ENCODE results near the gene OR52D1. TPM values are rescaled to one million over a fixed set of nuclear protein-coding genes. Genes with fewer than 3 reads are reported as not detected.

The OR52D1 gene
- not detected in 2 replicates for total RNA-seq

DNA sequence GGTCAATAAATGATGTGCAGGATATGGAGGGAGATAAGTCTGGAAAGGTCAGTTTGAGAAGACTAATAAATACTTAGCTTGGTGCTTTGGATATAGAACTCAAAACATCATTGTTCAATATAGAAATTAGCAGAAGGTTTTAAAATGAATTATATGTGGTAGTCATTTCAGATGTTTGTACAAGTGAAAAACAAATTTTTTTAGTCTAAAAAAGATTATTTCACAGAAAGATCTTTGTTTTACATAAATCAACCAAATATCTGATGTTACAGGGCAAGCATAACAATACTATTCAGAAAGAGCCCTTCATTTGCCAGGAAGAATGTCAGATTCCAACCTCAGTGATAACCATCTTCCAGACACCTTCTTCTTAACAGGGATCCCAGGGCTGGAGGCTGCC lies at the start of gene OR52D1:
Gene OR52D1, plus strand, starts transcription at position 301 of the 400 bp plus-strand sequence. Its CDS starts 22 bp downstream, at position 323.
- intact Hi-C loops (cut with micrococcal nuclease), result no loop called here

DNA sequence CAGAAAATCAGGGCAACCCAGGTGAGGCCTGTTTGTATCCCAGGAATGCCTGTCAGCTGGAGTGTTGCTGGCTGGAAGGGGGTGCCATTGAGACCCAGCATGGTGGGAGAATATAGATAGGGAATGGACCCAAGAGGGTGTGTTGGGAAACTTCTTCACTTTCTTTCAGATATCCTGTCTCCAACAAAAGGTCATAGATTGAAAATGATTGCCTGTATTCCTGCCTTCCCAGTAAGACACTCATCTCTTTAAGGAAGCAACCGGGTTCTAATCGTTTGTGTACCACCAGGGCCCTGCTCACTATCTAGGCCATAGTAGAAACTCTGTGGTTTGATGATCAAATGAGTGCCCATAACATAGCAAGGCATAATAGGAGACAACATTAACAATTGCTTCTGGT lies 47.1 kb upstream of the OR52D1 start, which contains the start of gene OR51I1:
Gene OR51I1, minus strand, starts transcription at position 101 of the 400 bp plus-strand sequence. Its CDS starts 0 bp downstream, at position 101.
- intact Hi-C loops (cut with micrococcal nuclease), result no loop called here

- intact Hi-C loops (cut with micrococcal nuclease), result no loop called here
These were observed 44.6 kb upstream of the OR52D1 start for GRCh38 chr11:5443835-5444393.

DNA sequence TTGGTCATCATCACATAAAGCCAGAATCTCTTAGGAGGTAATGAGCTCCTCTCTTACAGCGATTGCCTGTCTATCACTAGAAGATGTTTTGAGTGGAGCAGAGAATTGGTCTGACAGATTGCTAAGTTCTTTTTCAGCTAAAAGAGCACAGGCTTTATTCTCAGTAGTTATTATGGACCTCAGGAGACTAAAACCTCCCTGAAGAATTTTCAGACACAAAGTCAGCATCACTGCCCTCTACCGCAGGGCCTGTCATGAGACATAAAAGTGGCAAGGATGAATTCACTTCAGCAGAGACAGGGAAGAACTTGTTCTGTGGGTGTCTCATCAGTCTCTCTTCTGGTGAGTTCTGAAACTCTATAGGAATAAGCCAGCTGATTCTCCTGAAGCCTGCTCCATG lies 39.5 kb upstream of the OR52D1 start, which contains the start of gene OR51I2:
Gene OR51I2, plus strand, starts transcription at position 301 of the 400 bp plus-strand sequence. CDS start 4,166 bp downstream, outside the sequence.
- intact Hi-C loops (cut with micrococcal nuclease), result no loop called here

GRCh38 chr11:5449432-5449831 lies 39.1 kb upstream of the OR52D1 start:
- intact Hi-C loops (cut with micrococcal nuclease), result no loop called here

GRCh38 chr11:5460983-5461621 lies 27.4 kb upstream of the OR52D1 start:
- intact Hi-C loops (cut with micrococcal nuclease), result no loop called here

- intact Hi-C loops (cut with micrococcal nuclease), result no loop called here
These were observed 21.0 kb upstream of the OR52D1 start for GRCh38 chr11:5467527-5467926.

GRCh38 chr11:5473921-5474320 lies 14.6 kb upstream of the OR52D1 start:
- intact Hi-C loops (cut with micrococcal nuclease), result no loop called here

GRCh38 chr11:5476186-5476819 lies 12.2 kb upstream of the OR52D1 start:
- intact Hi-C loops (cut with micrococcal nuclease), result loop anchor here (1.0 to 5.0 kb wide), 2 partner anchors 76 to 332 kb away; partner anchors contain the start of gene OR52N2

DNA sequence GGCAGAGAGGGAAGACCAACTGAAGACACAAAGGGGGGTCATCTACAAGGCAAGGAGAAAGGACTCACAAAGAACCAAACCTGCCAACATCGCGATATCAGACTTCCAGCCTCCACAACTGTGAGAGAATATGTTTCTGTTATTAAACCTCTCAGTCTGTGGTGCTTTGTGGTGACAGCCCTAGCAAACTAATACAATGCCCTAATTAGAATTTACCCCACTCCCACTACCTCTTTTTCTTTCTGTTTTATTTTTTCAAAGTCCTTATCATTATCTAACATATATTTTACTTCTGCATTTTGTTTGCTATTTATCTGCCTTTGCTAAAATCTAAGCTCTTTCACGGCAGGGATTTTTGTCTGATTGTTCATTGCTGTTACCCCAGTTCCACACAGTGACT lies 2.5 kb upstream of the OR52D1 start:
- intact Hi-C loops (cut with micrococcal nuclease), result no loop called here

- intact Hi-C loops (cut with micrococcal nuclease), result no loop called here
These were observed 2.1 kb upstream of the OR52D1 start for GRCh38 chr11:5486421-5486820.

- intact Hi-C loops (cut with micrococcal nuclease), result no loop called here
These were observed 414 bp downstream of the OR52D1 start for GRCh38 chr11:5488798-5489399.

DNA sequence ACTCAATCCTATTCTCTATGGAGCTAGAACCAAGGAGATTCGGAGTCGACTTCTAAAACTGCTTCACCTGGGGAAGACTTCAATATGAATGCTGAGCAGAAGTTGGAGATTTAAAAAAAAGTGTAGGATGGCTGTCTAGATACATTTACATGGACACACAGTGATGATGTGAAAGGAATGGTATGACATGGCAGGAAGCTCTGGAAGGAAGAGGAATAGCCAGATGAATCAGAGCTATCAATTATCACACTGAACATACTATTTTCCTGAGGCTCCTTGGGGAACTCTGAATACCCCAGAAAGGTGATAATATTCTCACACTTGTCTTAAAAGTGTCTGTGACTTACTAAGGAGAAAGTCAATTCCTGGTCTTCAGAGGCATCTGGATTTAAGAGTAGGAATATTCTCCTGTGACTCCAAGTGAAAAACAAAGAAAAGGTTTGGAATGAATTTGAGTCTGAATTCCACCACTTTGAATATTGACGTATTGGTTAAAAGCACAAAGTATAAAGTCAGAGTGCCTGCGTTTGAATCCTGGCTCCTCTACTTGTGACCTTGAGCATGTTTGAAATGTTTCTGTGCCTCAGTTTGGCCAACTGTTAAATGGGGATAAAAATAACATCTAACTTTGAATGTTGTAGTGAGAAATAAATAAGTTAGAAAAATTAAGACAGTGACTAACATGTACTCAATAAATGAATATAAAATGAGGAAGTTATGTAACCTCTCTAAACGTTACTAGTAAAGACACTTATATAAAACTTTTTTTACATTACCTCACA lies 1.3 kb downstream of the OR52D1 start:
- intact Hi-C loops (cut with micrococcal nuclease), result no loop called here

DNA sequence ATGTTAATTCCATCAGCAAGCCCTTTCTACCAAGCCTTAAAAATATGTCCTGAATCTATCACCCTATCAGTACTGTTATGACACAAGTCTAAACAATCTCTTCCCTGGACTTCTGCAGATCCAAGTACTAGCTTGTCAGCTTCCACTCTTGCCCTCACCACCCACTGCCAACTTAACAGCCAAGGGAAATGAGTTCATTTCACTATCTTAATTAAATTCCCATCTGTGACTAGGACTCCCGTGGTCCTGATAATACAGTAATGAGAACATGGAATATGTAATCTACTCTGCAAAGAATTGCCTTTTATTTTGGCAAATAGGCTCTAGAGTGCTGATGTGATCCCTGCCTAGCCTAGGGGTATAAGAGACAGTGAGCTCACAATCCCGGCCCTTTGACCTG lies 11.2 kb downstream of the OR52D1 start:
- intact Hi-C loops (cut with micrococcal nuclease), result no loop called here

DNA sequence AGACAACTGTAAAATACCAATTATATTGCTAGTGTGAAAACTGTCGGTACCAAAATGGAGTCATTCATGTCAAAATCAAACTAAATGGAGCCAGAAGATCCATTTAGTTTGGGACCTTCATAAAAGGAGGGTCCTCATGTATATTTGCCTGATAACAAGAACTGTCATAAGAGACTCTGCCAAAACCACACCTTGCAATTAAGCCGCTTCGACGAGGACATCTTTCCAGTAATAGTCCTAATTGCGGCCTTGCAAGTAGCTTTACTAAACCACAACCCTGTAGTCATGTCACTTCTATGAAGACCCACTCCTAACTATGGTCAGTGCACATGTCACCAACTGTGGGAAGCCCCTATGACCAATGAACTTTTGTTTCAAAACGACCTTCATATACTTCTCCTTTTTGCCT lies 11.9 kb downstream of the OR52D1 start:
- intact Hi-C loops (cut with micrococcal nuclease), result no loop called here

DNA sequence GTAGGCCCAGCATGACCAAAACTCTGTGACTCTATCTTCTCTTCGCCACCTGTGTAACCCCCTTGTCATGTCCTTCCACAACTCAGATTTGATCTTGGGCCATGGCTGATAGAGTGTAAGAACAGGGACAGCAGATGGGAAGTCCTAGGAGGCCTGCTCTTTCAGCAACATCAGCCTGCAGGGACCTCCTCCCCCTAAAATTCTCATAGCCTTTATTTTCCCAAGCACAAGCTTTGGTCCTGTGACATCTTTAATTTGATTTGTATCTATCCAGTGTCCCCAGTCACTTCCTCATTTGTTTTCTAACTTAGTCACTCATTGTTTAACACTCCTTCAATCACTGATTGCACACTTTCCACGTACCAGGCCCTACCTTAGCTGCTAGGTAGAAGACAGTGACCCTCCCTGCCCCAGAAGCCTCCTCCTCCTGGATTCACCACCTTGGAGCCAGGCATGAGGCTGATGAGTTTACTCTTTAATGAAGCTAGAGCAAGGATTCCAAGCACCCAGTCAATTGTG lies 16.0 kb downstream of the OR52D1 start:
- intact Hi-C loops (cut with micrococcal nuclease), result no loop called here

- intact Hi-C loops (cut with micrococcal nuclease), result no loop called here
These were observed 17.0 kb downstream of the OR52D1 start for GRCh38 chr11:5505363-5506048.

GRCh38 chr11:5507177-5507932 lies 18.9 kb downstream of the OR52D1 start:
- intact Hi-C loops (cut with micrococcal nuclease), result no loop called here

DNA sequence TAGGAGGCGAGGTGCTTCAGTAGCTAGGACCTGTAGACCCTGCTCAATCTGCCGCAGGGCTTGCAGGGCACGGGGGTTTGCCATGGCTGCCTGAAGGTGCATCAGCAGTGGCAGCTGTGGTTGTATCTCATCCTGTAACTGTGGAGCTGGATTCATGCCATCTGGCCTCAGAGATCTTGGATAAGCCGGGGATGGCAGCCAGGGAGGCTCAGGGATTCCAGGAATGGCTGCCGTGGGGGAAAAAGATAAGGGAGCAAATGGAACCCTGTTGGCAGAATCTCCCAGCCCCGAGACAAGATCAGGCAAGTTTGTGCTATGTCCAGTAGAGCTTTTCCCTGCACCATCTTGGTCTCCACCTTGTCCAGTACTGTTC lies 19.4 kb downstream of the OR52D1 start:
- intact Hi-C loops (cut with micrococcal nuclease), result no loop called here

- intact Hi-C loops (cut with micrococcal nuclease), result no loop called here
These were observed 20.1 kb downstream of the OR52D1 start for GRCh38 chr11:5508605-5509004.

All from T-helper 2 cell treated with Interferon-gamma antibody and Interleukin-4, amounts not matched to agents 100 ng/mL and 5 ng/mL, for 36 hours (primary cell).